IMR-90 (cell line): Measurements from ENCODE around the gene DNM2. TPM values are rescaled to one million over a fixed set of nuclear protein-coding genes. Genes with fewer than 3 reads are reported as not detected.
A peak's percentile ranks its signal among the peaks of the same experiment; 100 is the strongest.

Experiments
- ATAC-seq: fragments of 200-7000 bp; cut with Tn5 transposase; 2 replicates; pipeline ENCODE4 v1.9.1; 2020; ENCODE audit warnings: low read depth, mild to moderate bottlenecking, moderate library complexity
- BruUV-seq: library from RNA; stranded (reverse); fragments of 400-500 nt; replicated peaks from 2 replicates; lab custom pipeline; 2021; lab: Mats Ljungman, UMichigan
- CTCF ChIA-PET: fragments of 300-600 bp; formaldehyde crosslinking; extraction: SDS; loops from one replicate; lab custom pipeline; 2021; ENCODE audit warnings: antibody characterized with exemption; lab: Yijun Ruan, JAX
- POLR2A ChIA-PET: fragments of 300-600 bp; sonication (Branson Sonifier 250); formaldehyde crosslinking; loops from one replicate; lab custom pipeline; 2022; ENCODE audit warnings: antibody characterized with exemption; ENCODE audit not compliant: unreplicated experiment; lab: Charles Lee
- DNase-seq: peaks from one replicate; pipeline ENCODE4 v3.0.0; 2013
- H2AFZ ChIP-seq: replicated peaks from 2 replicates; pipeline ENCODE3; 2013; ENCODE audit warnings: low read length, mild to moderate bottlenecking; ENCODE audit not compliant: poor library complexity
- H2AK5ac ChIP-seq: 2 replicates; pipeline ENCODE4 v1.6.1; 2013; ENCODE audit warnings: low read depth, low read length, inconsistent platforms
- H2AK9ac ChIP-seq: replicated peaks from 2 replicates; pipeline ENCODE3; 2013; ENCODE audit warnings: mild to moderate bottlenecking, low read depth, low read length, moderate library complexity; ENCODE audit not compliant: poor library complexity
- H2BK120ac ChIP-seq: 2 replicates; pipeline ENCODE4 v1.6.1; 2013; ENCODE audit warnings: low read depth, low read length, inconsistent platforms
- H2BK15ac ChIP-seq: 3 replicates; pipeline ENCODE4 v1.6.1; 2013; ENCODE audit warnings: low read depth, low read length, inconsistent platforms
- H2BK20ac ChIP-seq: 2 replicates; pipeline ENCODE4 v1.6.1; 2013; ENCODE audit warnings: low read depth, mild to moderate bottlenecking, inconsistent platforms, low read length, moderate library complexity
- H2BK5ac ChIP-seq: 2 replicates; pipeline ENCODE4 v1.6.1; 2013; ENCODE audit warnings: mild to moderate bottlenecking, low read depth, low read length, inconsistent platforms; ENCODE audit not compliant: poor library complexity, severe bottlenecking
- H3K14ac ChIP-seq: replicated peaks from 2 replicates; pipeline ENCODE4 v1.6.1; 2013; ENCODE audit warnings: low read depth, low read length, inconsistent platforms
- H3K18ac ChIP-seq: 2 replicates; pipeline ENCODE4 v1.6.1; 2013; ENCODE audit warnings: low read depth, low read length, control low read depth
- H3K23ac ChIP-seq: 2 replicates; pipeline ENCODE4 v1.6.1; 2013; ENCODE audit warnings: low read depth, low read length, inconsistent platforms
- H3K27ac ChIP-seq: 2 replicates; pipeline ENCODE4 v1.5.1; 2013; ENCODE audit warnings: mild to moderate bottlenecking, control low read depth, low read length; ENCODE audit not compliant: insufficient read depth
- H3K27me3 ChIP-seq: 2 replicates; pipeline ENCODE4 v1.6.1; 2013; ENCODE audit warnings: low read length; ENCODE audit not compliant: control insufficient read depth, insufficient read depth
- H3K36me3 ChIP-seq: 2 replicates; pipeline ENCODE4 v1.6.1; 2013; ENCODE audit warnings: low read length, mixed read lengths; ENCODE audit not compliant: control insufficient read depth, insufficient read depth
- H3K4ac ChIP-seq: 2 replicates; pipeline ENCODE4 v1.6.1; 2013; ENCODE audit warnings: low read depth, low read length, inconsistent platforms
- H3K4me1 ChIP-seq: 2 replicates; pipeline ENCODE4 v1.6.1; 2013; ENCODE audit warnings: low read length, mixed read lengths; ENCODE audit not compliant: control insufficient read depth, insufficient read depth
- H3K4me2 ChIP-seq: 2 replicates; pipeline ENCODE4 v1.6.1; 2013; ENCODE audit warnings: low read depth, mild to moderate bottlenecking, control low read depth, low read length, moderate library complexity
- H3K4me3 ChIP-seq: 2 replicates; pipeline ENCODE4 v1.5.1; 2013; ENCODE audit warnings: low read depth, mild to moderate bottlenecking, control low read depth, low read length, moderate library complexity; ENCODE audit not compliant: insufficient read depth
- H3K56ac ChIP-seq: 2 replicates; pipeline ENCODE4 v1.6.1; 2013; ENCODE audit warnings: low read length, inconsistent platforms; ENCODE audit not compliant: insufficient read depth; ENCODE audit errors: extremely low read depth
- H3K79me1 ChIP-seq, 2 experiments: 2 replicates each; pipeline ENCODE4 v1.6.1; 2013; ENCODE audit warnings: low read length in 2 of 2, inconsistent platforms in 1 of 2, low read depth in 1 of 2
- H3K9ac ChIP-seq: 2 replicates; pipeline ENCODE4 v1.6.1; 2013; ENCODE audit warnings: low read depth, low read length, control low read depth
- H3K9me1 ChIP-seq: 2 replicates; pipeline ENCODE4 v1.6.1; 2013; ENCODE audit warnings: low read length, inconsistent platforms; ENCODE audit not compliant: insufficient read depth
- H3K9me3 ChIP-seq: 2 replicates; pipeline ENCODE4 v1.6.1; 2013; ENCODE audit warnings: low read length; ENCODE audit not compliant: control insufficient read depth, insufficient read depth
- H4K20me1 ChIP-seq: 2 replicates; pipeline ENCODE4 v1.6.1; 2013; ENCODE audit warnings: low read length, inconsistent platforms; ENCODE audit not compliant: insufficient read depth
- H4K5ac ChIP-seq: 2 replicates; pipeline ENCODE4 v1.6.1; 2013; ENCODE audit warnings: mild to moderate bottlenecking, low read depth, low read length, control low read depth
- H4K8ac ChIP-seq, 2 experiments: 2 replicates each; pipeline ENCODE4 v1.6.1; 2013; ENCODE audit warnings: low read depth in 2 of 2, low read length in 2 of 2, control low read depth in 1 of 2, inconsistent platforms in 1 of 2
- H4K91ac ChIP-seq: 2 replicates; pipeline ENCODE4 v1.6.1; 2013; ENCODE audit warnings: low read depth, low read length, inconsistent platforms; ENCODE audit not compliant: insufficient read depth
- BHLHE40 ChIP-seq: fragments of 150-350 bp; IDR thresholded peaks from 2 replicates; pipeline ENCODE4 v1.6.1; 2016; ENCODE audit warnings: mild to moderate bottlenecking, low read depth, low read length
- CEBPB ChIP-seq: IDR thresholded peaks from 2 replicates; pipeline ENCODE4 v1.6.1; 2012; ENCODE audit warnings: low read depth, low read length, improper control_type of control experiment
- FOS ChIP-seq: fragments of 150-350 bp; IDR thresholded peaks from 2 replicates; pipeline ENCODE4 v1.6.1; 2016; ENCODE audit warnings: low read depth, low read length
- MAFK ChIP-seq: IDR thresholded peaks from 2 replicates; pipeline ENCODE4 v1.6.1; 2012; ENCODE audit warnings: low read depth, low read length, improper control_type of control experiment
- MXI1 ChIP-seq: IDR thresholded peaks from 2 replicates; pipeline ENCODE4 v1.6.1; 2012; ENCODE audit warnings: low read depth, mild to moderate bottlenecking, low read length, moderate library complexity, borderline replicate concordance
- NFE2L2 ChIP-seq: fragments of 150-350 bp; IDR thresholded peaks from 2 replicates; pipeline ENCODE4 v1.6.1; 2016; ENCODE audit warnings: low read depth, mild to moderate bottlenecking, low read length
- POLR2A ChIP-seq: IDR thresholded peaks from 2 replicates; pipeline ENCODE4 v1.6.1; 2012; ENCODE audit warnings: mild to moderate bottlenecking, low read depth, low read length
- RAD21 ChIP-seq: IDR thresholded peaks from 2 replicates; pipeline ENCODE4 v1.6.1; 2012; ENCODE audit warnings: low read length, improper control_type of control experiment
- RCOR1 ChIP-seq: IDR thresholded peaks from 2 replicates; pipeline ENCODE4 v1.6.1; 2012; ENCODE audit warnings: mild to moderate bottlenecking, low read length, improper control_type of control experiment; ENCODE audit not compliant: insufficient replicate concordance
- RFX5 ChIP-seq: IDR thresholded peaks from 2 replicates; pipeline ENCODE4 v1.8.0; 2012; ENCODE audit warnings: low read depth, mild to moderate bottlenecking, low read length, moderate library complexity
- SMC3 ChIP-seq: fragments of 150-350 bp; IDR thresholded peaks from 2 replicates; pipeline ENCODE4 v1.6.1; 2016; ENCODE audit warnings: low read depth, mild to moderate bottlenecking, antibody characterized with exemption, low read length, moderate library complexity
- WGBS, 2 experiments: methylation state at CpG; one replicate each; pipeline versions ENCODE4 v1.1.5 to v1.1.7; 2013; ENCODE audit warnings: missing lambda C conversion rate in 2 of 2; ENCODE audit not compliant: insufficient read length in 1 of 2; ENCODE audit errors: extremely low coverage in 2 of 2; 5-methylcytosine and 5-hydroxymethylcytosine counted together
- dilution Hi-C: fragments of 300-500 bp; cut with HindIII; formaldehyde crosslinking; loops from one replicate; pipeline ENCODE4 v1.14.3; 2018; ENCODE audit warnings: low sequenced_read_pairs; ENCODE audit not compliant: unreplicated experiment
- in situ Hi-C: fragments of 300-500 bp; cut with MboI; formaldehyde crosslinking; loops from 3 replicates; pipeline ENCODE4 v1.14.3; 2019; ENCODE audit warnings: low sequenced_read_pairs, inconsistent platforms, mixed read lengths
- intact Hi-C: fragments of 100-400 bp; cut with micrococcal nuclease; formaldehyde crosslinking; loops from 2 replicates; pipeline ENCODE4 v1.10.0; 2022
- polyA plus RNA-seq, 3 experiments: library from polyadenylated mRNA; depleted of rRNA; stranded (reverse); fragments of >200 nt; gene quantifications; 2 replicates each; pipeline ENCODE4 v1.2.3, GENCODE V29; 2012; ENCODE audit warnings: low replicate concordance in 1 of 3
- total RNA-seq: library from RNA; depleted of rRNA; stranded (reverse); fragments of >200 nt; gene quantifications from 2 replicates; pipeline ENCODE4 v1.2.3, GENCODE V29; 2012
- TF ChIP-seq, protein P1 (sequence below): fragments of 150-350 bp; IDR thresholded peaks from 2 replicates; pipeline ENCODE4 v1.6.1; 2017; ENCODE audit warnings: mild to moderate bottlenecking, antibody characterized with exemption, low read length, low read depth
- TF ChIP-seq, protein P2 (sequence below): conservative IDR thresholded peaks from 2 replicates; pipeline ENCODE4 v1.5.1; 2012; ENCODE audit warnings: mild to moderate bottlenecking, low read depth, low read length, improper control_type of control experiment
- TF ChIP-seq, protein P3 (sequence below): fragments of 150-350 bp; IDR thresholded peaks from 2 replicates; pipeline ENCODE4 v1.6.1; 2016; ENCODE audit warnings: low read depth, mild to moderate bottlenecking, low read length, moderate library complexity, borderline replicate concordance

Gene DNM2
- total and polyA plus RNA-seq, 2 of the 4 experiments (the other 2 are of a cell fraction) = 55.6 to 74.2 TPM

DNA sequence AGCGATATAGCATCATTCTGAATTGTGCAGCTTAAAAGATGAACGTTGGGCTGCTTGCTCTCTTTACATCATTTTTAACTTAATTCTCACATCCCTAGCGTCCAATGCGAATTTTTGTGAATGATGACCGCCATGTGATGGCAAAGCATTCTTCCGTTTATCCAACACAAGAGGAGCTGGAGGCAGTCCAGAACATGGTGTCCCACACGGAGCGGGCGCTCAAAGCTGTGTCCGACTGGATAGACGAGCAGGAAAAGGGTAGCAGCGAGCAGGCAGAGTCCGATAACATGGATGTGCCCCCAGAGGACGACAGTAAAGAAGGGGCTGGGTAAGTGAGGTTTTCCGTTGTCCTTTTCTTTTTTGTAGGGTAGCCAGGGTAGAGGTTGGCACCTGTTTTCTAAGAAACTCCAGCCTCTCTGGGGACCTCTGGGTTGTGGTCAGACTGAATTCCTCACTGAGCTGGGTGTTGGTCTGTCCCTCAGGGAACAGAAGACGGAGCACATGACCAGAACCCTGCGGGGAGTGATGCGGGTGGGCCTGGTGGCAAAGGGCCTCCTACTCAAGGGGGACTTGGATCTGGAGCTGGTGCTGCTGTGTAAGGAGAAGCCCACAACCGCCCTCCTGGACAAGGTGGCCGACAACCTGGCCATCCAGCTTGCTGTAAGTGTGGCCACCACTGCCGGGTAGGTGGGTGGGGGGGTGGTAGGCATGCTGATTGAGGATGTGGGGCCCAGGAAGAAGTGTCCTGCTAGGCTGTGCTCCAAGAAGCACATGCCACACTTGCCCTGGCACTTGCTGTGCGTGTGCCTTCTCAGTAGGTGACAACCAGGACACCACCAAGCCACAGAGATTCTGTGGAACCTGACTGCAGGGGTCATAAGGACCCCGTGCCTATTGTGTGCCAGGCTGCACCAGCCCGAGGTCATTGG, 46.7 kb upstream of the DNM2 start:
- Histone ChIP-seq H3K4ac (no peak overlapping the region), H4K20me1 (peaks cover 97% of the 10 kb centered on the region), H3K9ac (no peak overlapping the region), H3K56ac (no peak overlapping the region), H3K4me1 (peaks cover 10% of the 10 kb centered on the region), H4K91ac (no peak overlapping the region), H2BK5ac (no peak overlapping the region), H3K9me3 (no peaks in the 10 kb centered on the region), H3K23ac (no peak overlapping the region), H2BK20ac (no peak overlapping the region), H4K8ac (no peak overlapping the region), H4K5ac (no peak overlapping the region), H2BK15ac (no peak overlapping the region), H3K79me1 (peaks cover 21 to 77% of the 10 kb centered on the region in 2 experiments), H3K4me2 (no peak overlapping the region), H3K14ac (no peak overlapping the region), H2AK9ac (peak overlapping the region; percentile 0), H3K4me3 (no peak overlapping the region), H3K27me3 (no peaks in the 10 kb centered on the region), H3K18ac (no peak overlapping the region), H3K27ac (no peak overlapping the region), H2AFZ (no peak overlapping the region), H2BK120ac (no peak overlapping the region), H3K36me3 (peaks cover 39% of the 10 kb centered on the region), H2AK5ac (no peak overlapping the region), H3K9me1 (peaks cover 18% of the 10 kb centered on the region)
- 69% methylated on average over 2 of the region's 24 CpGs; no CpG with 5 or more reads in 1 of the 2 experiments for WGBS, 2 experiments
- BruUV-seq = no TSS peak
- intact Hi-C loops = no loop called here
- in situ Hi-C loops = no loop called here
- dilution Hi-C loops = no loop called here
- DNase-seq (no peak), ATAC-seq (no peak)
- ChIA-PET CTCF (interaction anchor here (0.6 kb wide), 1 partner anchor 27 kb away, joined by 3 read pairs; no protein-coding TSS in a partner anchor), POLR2A (no interaction called here)
- TF ChIP-seq, protein P1, sequence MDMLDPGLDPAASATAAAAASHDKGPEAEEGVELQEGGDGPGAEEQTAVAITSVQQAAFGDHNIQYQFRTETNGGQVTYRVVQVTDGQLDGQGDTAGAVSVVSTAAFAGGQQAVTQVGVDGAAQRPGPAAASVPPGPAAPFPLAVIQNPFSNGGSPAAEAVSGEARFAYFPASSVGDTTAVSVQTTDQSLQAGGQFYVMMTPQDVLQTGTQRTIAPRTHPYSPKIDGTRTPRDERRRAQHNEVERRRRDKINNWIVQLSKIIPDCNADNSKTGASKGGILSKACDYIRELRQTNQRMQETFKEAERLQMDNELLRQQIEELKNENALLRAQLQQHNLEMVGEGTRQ = no peak
- no peak for TF ChIP-seq MXI1
- TF ChIP-seq NFE2L2 = no peak
- TF ChIP-seq BHLHE40 = no peak
- TF ChIP-seq CEBPB = no peak
- TF ChIP-seq RCOR1 = no peak
- TF ChIP-seq, protein P2, sequence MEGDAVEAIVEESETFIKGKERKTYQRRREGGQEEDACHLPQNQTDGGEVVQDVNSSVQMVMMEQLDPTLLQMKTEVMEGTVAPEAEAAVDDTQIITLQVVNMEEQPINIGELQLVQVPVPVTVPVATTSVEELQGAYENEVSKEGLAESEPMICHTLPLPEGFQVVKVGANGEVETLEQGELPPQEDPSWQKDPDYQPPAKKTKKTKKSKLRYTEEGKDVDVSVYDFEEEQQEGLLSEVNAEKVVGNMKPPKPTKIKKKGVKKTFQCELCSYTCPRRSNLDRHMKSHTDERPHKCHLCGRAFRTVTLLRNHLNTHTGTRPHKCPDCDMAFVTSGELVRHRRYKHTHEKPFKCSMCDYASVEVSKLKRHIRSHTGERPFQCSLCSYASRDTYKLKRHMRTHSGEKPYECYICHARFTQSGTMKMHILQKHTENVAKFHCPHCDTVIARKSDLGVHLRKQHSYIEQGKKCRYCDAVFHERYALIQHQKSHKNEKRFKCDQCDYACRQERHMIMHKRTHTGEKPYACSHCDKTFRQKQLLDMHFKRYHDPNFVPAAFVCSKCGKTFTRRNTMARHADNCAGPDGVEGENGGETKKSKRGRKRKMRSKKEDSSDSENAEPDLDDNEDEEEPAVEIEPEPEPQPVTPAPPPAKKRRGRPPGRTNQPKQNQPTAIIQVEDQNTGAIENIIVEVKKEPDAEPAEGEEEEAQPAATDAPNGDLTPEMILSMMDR = no peak
- TF ChIP-seq POLR2A = no peak
- TF ChIP-seq FOS = no peak
- TF ChIP-seq RFX5 = no peak
- no peak for TF ChIP-seq MAFK
- no peak for TF ChIP-seq SMC3
- TF ChIP-seq, protein P3, sequence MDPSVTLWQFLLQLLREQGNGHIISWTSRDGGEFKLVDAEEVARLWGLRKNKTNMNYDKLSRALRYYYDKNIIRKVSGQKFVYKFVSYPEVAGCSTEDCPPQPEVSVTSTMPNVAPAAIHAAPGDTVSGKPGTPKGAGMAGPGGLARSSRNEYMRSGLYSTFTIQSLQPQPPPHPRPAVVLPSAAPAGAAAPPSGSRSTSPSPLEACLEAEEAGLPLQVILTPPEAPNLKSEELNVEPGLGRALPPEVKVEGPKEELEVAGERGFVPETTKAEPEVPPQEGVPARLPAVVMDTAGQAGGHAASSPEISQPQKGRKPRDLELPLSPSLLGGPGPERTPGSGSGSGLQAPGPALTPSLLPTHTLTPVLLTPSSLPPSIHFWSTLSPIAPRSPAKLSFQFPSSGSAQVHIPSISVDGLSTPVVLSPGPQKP = no peak
- no peak for TF ChIP-seq RAD21
